Panc1 (cell line): ENCODE measurements around the gene NPAS2.

Source experiments
- CTCF ChIP-seq: fragments of 450-650 bp; IDR thresholded peaks from 2 replicates; pipeline ENCODE4 v1.5.1; 2017; ENCODE audit warnings: mild to moderate bottlenecking
- POLR2AphosphoS5 ChIP-seq: IDR thresholded peaks from 2 replicates; pipeline ENCODE4 v1.6.1; 2012; ENCODE audit warnings: mild to moderate bottlenecking, low read depth, low read length, moderate library complexity
- REST ChIP-seq, 2 experiments: IDR thresholded peaks; 2 replicates each; pipeline ENCODE4 v1.6.1; 2011 to 2012; ENCODE audit warnings: low read depth in 2 of 2, control low read depth in 1 of 2, low read length in 1 of 2, mild to moderate bottlenecking in 1 of 2, moderate library complexity in 1 of 2; ENCODE audit not compliant: insufficient read depth in 1 of 2
- SIN3A ChIP-seq: IDR thresholded peaks from 2 replicates; pipeline ENCODE4 v1.6.1; 2012; ENCODE audit warnings: low read depth, mild to moderate bottlenecking, low read length, moderate library complexity, borderline replicate concordance; ENCODE audit not compliant: insufficient read depth
- TCF7L2 ChIP-seq: IDR thresholded peaks from 2 replicates; pipeline ENCODE4 v1.6.1; 2011; ENCODE audit warnings: mild to moderate bottlenecking, low read depth, low read length, inconsistent platforms

- TF ChIP-seq POLR2AphosphoS5 = no peak
- TF ChIP-seq CTCF = no peak; the same call in 1 of the 2 replicates
- TF ChIP-seq SIN3A = no peak
- no peak for TF ChIP-seq REST (IDR thresholded peaks at IDR 0.05; ENCODE audit: insufficient read depth in 1 of 2, low read depth in 2 of 2, low read length in 1 of 2)
- no peak for TF ChIP-seq TCF7L2
These were observed 218.7 kb downstream of the NPAS2 start for GRCh38 chr2:101038455-101039255.
